Measurements from ENCODE around the gene FBXO33. TPM values are rescaled to one million over a fixed set of nuclear protein-coding genes. Genes with fewer than 3 reads are reported as not detected.

FBXO33 gene
- total RNA-seq (17.3 and 18.1 TPM in 2 replicates), polyA plus RNA-seq (19.3 and 45.5 TPM in 2 replicates), polyA minus RNA-seq (36.0 and 76.0 TPM in 2 replicates)
- 19.4 TPM for total RNA-seq (2013)

- peak within 1 kb of the TSS; percentile 85 to 95 (median 92) for H3K4me3 ChIP-seq (ENCODE audit: control extremely low read depth in 1 of 5, extremely low read depth in 1 of 5, insufficient read depth in 1 of 5, low read depth in 2 of 5, low read length in 4 of 5)
- peaks cover 46% of the 10 kb centered on the region for H3K79me2 ChIP-seq (ENCODE audit: control insufficient read depth, insufficient read depth, low read length)
- 0% methylated on average over 26 of the region's 47 CpGs for WGBS (ENCODE audit: insufficient coverage)
- peaks cover 42% of the 10 kb centered on the region for H4K20me1 ChIP-seq (ENCODE audit: control insufficient read depth, insufficient read depth, low read length, poor library complexity, severe bottlenecking)
- ChIA-PET POLR2A (interaction anchor here (0.6 to 3.4 kb wide), 7 partner anchors 11 to 329 kb away, joined by 3 to 33 read pairs (median 7); partner anchors contain the start of genes PNN, SEC23A and TRAPPC6B), CTCF (interaction anchor here (1.0 to 1.8 kb wide), 3 partner anchors 166 to 317 kb away, joined by 3 to 7 read pairs (median 4); partner anchors contain the start of genes GEMIN2 and TRAPPC6B)
- Mint-ChIP-seq H3K4me1 (peaks cover 39% of the 10 kb centered on the region), H3K27ac (peak within 1 kb of the TSS; percentile 100), H3K27me3 (no peaks in the 10 kb centered on the region), H3K9me3 (ENCODE audit: insufficient read depth) (no peaks in the 10 kb centered on the region), H3K4me3 (peak within 1 kb of the TSS; percentile 99)
- H3K4me1 ChIP-seq (ENCODE audit: control insufficient read depth in 2 of 2, insufficient read depth in 2 of 2, low read length in 2 of 2), result peaks cover 24 to 30% of the 10 kb centered on the region in 2 donors
- DNase-seq, result peak; percentile 99
- intact Hi-C loops (cut with micrococcal nuclease), result loop anchor here (1.0 to 5.0 kb wide), 5 partner anchors 35 to 329 kb away; partner anchors contain the start of genes PNN, SEC23A and TRAPPC6B
- H3K36me3 ChIP-seq (replicated peaks in 1 of 2; ENCODE audit: control extremely low read depth in 1 of 2, control insufficient read depth in 1 of 2, extremely low read depth in 1 of 2, insufficient read depth in 2 of 2, low read length in 1 of 2), result no peaks in the 10 kb centered on the region
- no peaks in the 10 kb centered on the region for H3K27me3 ChIP-seq (replicated peaks in 1 of 4; ENCODE audit: control extremely low read depth in 1 of 4, control insufficient read depth in 3 of 4, insufficient read depth in 4 of 4, low read length in 3 of 4)
- H3K9ac ChIP-seq (ENCODE audit: low read length), result peak within 1 kb of the TSS; percentile 99
- H3K9me3 ChIP-seq (ENCODE audit: control extremely low read depth in 1 of 3, control insufficient read depth in 2 of 3, insufficient read depth in 1 of 3, low read length in 2 of 3), result no peaks in the 10 kb centered on the region
- ATAC-seq (ENCODE audit: low read depth), result peak; percentile 75
- H2AFZ ChIP-seq (ENCODE audit: insufficient read depth, low read depth, low read length, poor library complexity, severe bottlenecking), result peak within 1 kb of the TSS; percentile 92
- H3K4me2 ChIP-seq (replicated peaks; ENCODE audit: low read depth, low read length, poor library complexity, severe bottlenecking), result peak within 1 kb of the TSS; percentile 90
- no peak for TF ChIP-seq EZH2 (IDR thresholded peaks at IDR 0.05; ENCODE audit: borderline replicate concordance, insufficient read depth, low read depth, low read length, poor library complexity, severe bottlenecking)
- no peak for TF ChIP-seq CTCF (IDR thresholded peaks at IDR 0.05)
- H3K27ac ChIP-seq (ENCODE audit: low read length in 2 of 2), result peak within 1 kb of the TSS; percentile 100
Measured at GRCh38 chr14:39432179-39432618, at the start of gene FBXO33. Gene FBXO33, minus strand, starts transcription at chr14:39432433. Its CDS starts 271 bp downstream, at chr14:39432162.

GRCh38 chr14:39474416-39474911 lies 42.2 kb upstream of the FBXO33 start:
- TF ChIP-seq EZH2 (IDR thresholded peaks at IDR 0.05; ENCODE audit: borderline replicate concordance, insufficient read depth, low read depth, low read length, poor library complexity, severe bottlenecking) (no peak), CTCF (IDR thresholded peaks at IDR 0.05) (no peak)
- no peak overlapping the region for H2AFZ ChIP-seq (ENCODE audit: insufficient read depth, low read depth, low read length, poor library complexity, severe bottlenecking)
- no peaks in the 10 kb centered on the region for H3K79me2 ChIP-seq (ENCODE audit: control insufficient read depth, insufficient read depth, low read length)
- no peak for DNase-seq
- POLR2A ChIA-PET, result no interaction called here
- H3K27me3 ChIP-seq (replicated peaks in 1 of 4; ENCODE audit: control extremely low read depth in 1 of 4, control insufficient read depth in 3 of 4, insufficient read depth in 4 of 4, low read length in 3 of 4), result no peaks in the 10 kb centered on the region
- H3K27me3 Mint-ChIP-seq, result peaks cover 3% of the 10 kb centered on the region
- intact Hi-C loops (cut with micrococcal nuclease), result no loop called here
- no peak overlapping the region for H3K9ac ChIP-seq (ENCODE audit: low read length)
- whole genome bisulfite sequencing (ENCODE audit: insufficient coverage), result 78% methylated on average over 1 of the region's 1 CpG
- no peak overlapping the region for H3K4me3 Mint-ChIP-seq
- CTCF ChIA-PET, result no interaction called here
- no peaks in the 10 kb centered on the region for H3K9me3 ChIP-seq (ENCODE audit: control extremely low read depth in 1 of 3, control insufficient read depth in 2 of 3, insufficient read depth in 1 of 3, low read length in 2 of 3)
- H4K20me1 ChIP-seq (ENCODE audit: control insufficient read depth, insufficient read depth, low read length, poor library complexity, severe bottlenecking), result no peaks in the 10 kb centered on the region
- no peak overlapping the region for H3K4me2 ChIP-seq (replicated peaks; ENCODE audit: low read depth, low read length, poor library complexity, severe bottlenecking)
- H3K27ac ChIP-seq (ENCODE audit: low read length in 2 of 2), result no peak overlapping the region
- ATAC-seq (ENCODE audit: low read depth), result no peak
- H3K4me1 ChIP-seq (ENCODE audit: control insufficient read depth in 2 of 2, insufficient read depth in 2 of 2, low read length in 2 of 2), result no peaks in the 10 kb centered on the region
- peaks cover 5% of the 10 kb centered on the region for H3K9me3 Mint-ChIP-seq (ENCODE audit: insufficient read depth)
- no peaks in the 10 kb centered on the region for H3K4me1 Mint-ChIP-seq
- no peak overlapping the region for H3K27ac Mint-ChIP-seq
- no peaks in the 10 kb centered on the region for H3K36me3 ChIP-seq (replicated peaks in 1 of 2; ENCODE audit: control extremely low read depth in 1 of 2, control insufficient read depth in 1 of 2, extremely low read depth in 1 of 2, insufficient read depth in 2 of 2, low read length in 1 of 2)
- H3K4me3 ChIP-seq (ENCODE audit: control extremely low read depth in 1 of 5, extremely low read depth in 1 of 5, insufficient read depth in 1 of 5, low read depth in 2 of 5, low read length in 4 of 5), result no peak overlapping the region

All from B cell (primary cell).